Measurements from ENCODE around the gene SLC25A23.

Gene SLC25A23

GRCh38 chr19:6396305-6396704, 63.3 kb downstream of the SLC25A23 start:
- DNase-seq, result no peak

DNA sequence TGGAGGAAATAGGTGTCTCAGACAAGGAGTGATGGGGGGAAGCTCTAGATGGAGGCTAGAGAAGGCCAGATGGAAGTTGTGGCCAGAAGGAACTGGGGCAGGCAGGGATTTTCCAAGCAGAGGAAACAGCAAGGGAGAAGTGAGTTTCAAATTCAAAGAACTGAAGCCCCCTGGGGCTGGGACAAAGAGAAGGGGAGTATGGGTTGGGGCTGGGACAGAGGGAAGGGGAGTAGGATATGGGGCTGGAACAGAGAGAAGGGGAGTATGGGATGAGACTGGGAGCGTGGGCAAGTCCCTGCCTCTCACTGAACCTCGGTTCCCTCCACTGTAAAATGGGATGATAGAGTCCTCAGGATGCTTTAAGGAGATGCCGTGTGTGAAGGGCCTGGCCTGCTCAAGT, 64.8 kb downstream of the SLC25A23 start:
- no peak for DNase-seq

DNA sequence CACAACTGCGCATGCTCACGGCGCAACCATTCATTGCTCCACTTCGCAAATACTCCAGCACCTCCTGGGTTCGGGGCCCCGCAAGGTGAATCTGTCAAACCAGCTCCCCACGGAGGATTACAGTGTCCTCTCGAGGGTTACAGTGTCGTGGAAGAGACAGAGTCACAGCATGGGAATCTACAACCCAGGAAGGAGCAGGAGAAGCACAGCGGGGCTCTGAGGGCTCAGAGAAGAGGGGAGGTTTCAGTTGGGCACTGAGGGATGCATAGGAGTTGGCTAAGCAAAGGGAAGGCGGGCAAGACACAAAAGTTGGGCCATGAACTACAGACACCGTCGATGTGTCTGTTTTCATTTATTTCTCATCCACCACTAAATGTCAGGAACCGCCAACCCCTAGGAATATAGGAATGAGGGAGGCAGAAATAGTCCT, 65.6 kb downstream of the SLC25A23 start:
- DNase-seq, result no peak

- DNase-seq, result peak; percentile 71
Observed at GRCh38 chr19:6393074-6393982, 66.3 kb downstream of the SLC25A23 start, which contains the start of gene GTF2F1. TSS of gene GTF2F1 (minus strand) at chr19:6393164. CDS start at chr19:6392995, 169 bp downstream.

GRCh38 chr19:6392221-6393073, 67.1 kb downstream of the SLC25A23 start:
- no peak for DNase-seq

Data from NCI-H748 treated with DMSO at 0.1 percent for 48 hours (cell line).